GM20000 (cell line): ENCODE data around the gene CCL28.
"Not testable (repeated sequence)": the region's sequence is repeated elsewhere in the genome, so short reads cannot be mapped to it uniquely, and the experiment has no call there.

Source experiments
- DNase-seq: peaks from one replicate; pipeline ENCODE4 v3.0.0; 2012; ENCODE audit warnings: low spot score
- TF ChIP-seq, protein P1 (sequence below): IDR thresholded peaks from 2 replicates; pipeline ENCODE4 v1.5.1; 2012; ENCODE audit warnings: mild to moderate bottlenecking, control low read depth; ENCODE audit errors: extremely low read depth, missing control alignments

The CCL28 gene

DNA sequence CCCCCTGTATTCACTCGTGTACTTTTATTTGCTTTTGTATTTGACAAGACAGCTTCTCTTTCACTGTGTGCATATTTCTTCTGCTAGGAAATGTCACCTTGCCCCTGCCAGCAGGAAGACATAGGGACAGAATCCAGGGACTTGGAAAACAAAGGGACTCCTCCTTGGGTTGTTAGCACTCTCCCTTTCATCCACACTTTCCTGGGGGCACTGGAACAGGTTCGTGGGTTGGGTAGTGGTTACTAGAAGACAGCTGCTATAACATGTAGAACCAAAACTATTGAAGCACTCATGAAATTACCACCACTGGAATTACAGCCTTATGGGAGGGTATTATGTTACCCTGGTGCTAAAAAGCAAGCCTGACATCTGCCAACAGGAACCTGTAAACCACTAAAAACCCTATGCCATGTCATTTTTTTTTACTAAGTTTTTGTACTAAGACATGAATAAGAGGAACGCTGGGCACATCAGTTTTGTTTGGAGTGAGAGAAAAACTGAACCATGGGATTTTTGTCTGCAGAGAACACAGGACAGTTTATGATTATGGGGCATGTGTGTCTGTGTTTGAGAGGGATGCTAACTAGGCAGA is 4.7 kb upstream of the CCL28 start:
- no peak for DNase-seq
- TF ChIP-seq, protein P1, sequence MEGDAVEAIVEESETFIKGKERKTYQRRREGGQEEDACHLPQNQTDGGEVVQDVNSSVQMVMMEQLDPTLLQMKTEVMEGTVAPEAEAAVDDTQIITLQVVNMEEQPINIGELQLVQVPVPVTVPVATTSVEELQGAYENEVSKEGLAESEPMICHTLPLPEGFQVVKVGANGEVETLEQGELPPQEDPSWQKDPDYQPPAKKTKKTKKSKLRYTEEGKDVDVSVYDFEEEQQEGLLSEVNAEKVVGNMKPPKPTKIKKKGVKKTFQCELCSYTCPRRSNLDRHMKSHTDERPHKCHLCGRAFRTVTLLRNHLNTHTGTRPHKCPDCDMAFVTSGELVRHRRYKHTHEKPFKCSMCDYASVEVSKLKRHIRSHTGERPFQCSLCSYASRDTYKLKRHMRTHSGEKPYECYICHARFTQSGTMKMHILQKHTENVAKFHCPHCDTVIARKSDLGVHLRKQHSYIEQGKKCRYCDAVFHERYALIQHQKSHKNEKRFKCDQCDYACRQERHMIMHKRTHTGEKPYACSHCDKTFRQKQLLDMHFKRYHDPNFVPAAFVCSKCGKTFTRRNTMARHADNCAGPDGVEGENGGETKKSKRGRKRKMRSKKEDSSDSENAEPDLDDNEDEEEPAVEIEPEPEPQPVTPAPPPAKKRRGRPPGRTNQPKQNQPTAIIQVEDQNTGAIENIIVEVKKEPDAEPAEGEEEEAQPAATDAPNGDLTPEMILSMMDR = no peak

DNA sequence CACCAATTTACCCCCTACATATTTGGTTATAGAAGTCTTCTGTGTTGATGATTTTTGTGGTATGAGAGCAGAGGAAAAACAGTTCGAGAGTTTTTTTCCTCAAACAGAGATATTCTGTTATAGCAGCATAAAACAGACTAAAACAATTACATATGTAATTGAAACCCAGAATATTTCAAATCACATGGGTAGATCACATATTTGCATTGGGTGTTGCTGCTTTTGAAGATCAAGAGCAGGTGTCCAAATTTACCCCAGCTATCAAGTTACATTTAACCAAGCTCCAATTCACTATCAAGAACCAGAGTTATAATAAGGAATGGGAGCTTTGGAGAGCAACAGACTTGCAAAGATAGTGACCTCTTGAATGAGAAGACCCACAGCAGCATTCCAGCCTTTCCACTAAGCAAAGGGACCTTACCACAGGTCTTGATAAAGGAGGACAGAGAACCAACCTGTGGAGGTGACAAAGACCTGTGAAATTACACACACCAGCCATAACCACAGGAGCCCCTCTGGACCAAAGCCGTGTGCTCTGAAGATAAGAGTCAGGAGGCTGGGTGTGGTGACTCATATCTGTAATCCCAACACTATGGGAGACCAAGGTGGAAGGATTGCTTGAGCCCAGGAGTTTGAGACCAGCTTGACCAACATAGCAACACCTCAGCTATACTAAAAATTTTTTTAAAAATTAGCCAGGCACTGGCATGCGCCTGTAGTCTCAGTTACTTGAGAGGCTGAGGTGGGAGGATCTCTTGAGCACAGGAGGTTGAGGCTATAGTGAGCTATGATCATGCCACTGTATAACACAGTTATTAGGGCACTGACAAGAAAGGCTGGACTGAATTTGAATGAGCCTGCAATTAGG is 4.0 kb upstream of the CCL28 start:
- TF ChIP-seq, protein P1 = no peak
- no peak for DNase-seq

DNA sequence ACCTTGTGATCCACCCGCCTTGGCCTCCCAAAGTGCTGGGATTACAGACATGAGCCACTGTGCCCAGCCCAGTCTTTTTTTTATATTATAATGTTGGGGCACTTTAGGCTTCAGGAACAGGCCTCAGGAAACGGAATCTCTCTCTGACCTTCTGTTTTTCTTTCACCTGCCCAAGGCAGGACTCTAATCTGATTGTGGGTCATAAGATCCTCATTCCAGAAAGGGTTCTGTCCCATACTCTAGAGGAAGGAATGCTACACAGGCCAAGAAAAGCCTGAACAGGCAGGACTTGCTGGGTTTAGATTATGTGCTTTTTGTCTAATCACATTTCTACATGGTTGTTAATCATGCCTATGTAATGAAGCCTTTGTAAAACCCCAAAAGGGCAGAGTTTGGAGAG is 1.8 kb upstream of the CCL28 start:
- TF ChIP-seq, protein P1 = no peak
- no peak for DNase-seq

DNA sequence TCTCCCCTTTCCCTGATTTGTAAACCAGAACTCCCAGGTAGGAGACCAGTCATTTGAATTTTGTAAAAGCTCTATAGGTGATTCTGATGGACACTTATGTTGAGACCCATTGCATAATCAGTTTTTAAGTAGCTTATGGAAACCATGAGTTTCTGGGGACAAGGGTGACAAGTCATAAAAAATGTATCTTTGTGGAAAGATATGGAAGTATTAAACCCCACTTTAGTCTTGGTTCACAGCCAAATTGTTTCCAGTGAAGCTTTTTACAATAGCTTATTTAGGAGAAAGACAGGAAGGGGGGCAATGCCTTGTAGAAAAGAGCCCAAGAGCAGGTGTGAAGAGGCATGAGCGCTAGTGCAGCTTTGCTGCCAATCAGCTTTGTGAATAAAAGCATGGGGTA is 453 bp upstream of the CCL28 start:
- no peak for DNase-seq

DNA sequence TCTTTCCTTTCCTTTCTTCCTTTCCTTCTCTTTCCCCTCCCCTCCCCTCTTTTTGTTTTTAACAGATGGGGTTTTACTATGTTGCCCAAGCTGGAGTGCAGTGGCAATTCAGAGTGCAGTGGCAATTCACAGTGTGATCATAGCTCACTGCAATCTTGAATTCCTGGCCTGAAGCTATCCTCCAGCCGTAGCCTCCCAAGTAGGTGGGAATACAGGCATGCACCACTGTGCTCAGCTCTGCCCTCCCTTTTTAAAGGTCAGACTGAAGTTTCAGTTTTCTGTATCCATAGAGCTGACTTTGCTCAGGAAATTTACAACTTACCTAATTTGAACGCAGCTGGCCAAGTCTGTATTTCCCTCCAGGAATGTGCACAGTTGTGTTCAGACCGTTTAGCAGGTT is 696 bp downstream of the CCL28 start:
- TF ChIP-seq, protein P1 = no peak
- no peak for DNase-seq

More for the DNA sequence above, 453 bp upstream of the CCL28 start:
- TF ChIP-seq, protein P1 = no peak

DNA sequence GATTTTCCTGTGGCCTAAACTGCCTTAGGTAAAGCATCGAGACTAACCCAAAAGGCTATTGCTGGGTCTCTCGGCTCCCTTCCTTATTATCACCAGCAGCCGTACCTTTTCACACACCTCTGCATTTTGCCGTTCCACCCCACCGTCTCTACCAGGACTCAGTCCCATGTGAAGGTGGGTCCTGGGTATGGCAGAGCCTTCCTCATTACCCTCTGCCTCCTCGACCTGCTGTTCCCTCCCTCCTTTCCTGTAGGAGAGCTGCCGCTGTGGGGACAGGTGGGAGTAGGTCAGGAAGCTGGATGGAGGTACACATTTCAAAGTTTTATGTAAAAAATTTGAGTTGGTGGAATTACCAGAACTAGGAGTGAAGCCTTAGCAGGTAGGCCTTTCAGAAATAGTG is 1.8 kb downstream of the CCL28 start:
- TF ChIP-seq, protein P1 = no peak
- no peak for DNase-seq

DNA sequence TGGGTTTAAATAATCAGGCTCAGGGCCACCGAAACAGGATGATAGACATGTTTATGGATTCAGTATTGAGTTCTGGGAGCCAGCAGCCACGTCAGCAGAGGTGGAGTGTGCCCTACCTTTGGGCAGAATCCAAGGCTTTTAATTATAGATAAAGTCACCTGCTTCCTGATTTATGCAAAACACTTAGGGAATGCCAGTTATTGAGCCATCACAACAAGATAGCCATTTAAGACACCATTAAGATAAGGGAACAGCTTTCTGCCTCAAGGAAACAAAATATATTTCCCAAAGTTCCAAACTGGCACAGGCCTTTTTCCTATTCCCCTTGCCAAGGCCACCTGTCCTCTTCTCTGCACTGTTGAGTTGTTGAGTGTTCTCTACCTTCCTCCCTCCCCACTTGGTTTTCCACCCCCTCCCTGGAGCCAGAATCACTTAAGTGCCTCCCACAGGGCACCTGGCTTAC is 2.4 kb downstream of the CCL28 start:
- no peak for DNase-seq
- TF ChIP-seq, protein P1 = no peak

DNA sequence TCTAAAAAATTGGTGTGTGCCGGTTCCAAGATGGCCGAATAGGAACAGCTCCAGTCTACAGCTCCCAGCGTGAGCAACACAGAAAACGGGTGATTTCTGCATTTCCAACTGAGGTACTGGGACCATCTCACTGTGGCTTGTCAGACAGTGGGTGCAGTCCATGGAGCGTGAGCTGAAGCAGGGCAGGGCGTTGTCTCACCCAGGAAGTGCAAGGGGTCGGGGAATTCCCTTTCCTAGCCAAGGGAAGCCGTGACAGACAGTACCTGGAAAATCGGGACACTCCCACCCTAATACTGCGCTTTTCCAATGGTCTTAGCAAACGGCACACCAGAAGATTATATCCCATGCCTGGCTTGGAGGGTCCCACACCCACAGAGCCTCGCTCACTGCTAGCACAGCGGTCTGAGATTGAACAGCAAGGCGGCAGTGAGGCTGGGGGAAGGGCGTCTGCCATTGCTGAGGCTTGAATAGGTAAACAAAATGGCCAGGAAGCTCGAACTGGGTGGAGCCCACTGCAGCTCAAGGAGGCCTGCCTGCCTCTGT is 9.6 kb downstream of the CCL28 start:
- DNase-seq = not testable (repeated sequence)
